ENCODE data around the gene GRM4.
"Not testable (repeated sequence)": the region's sequence is repeated elsewhere in the genome, so short reads cannot be mapped to it uniquely, and the experiment has no call there.

Gene GRM4

GRCh38 chr6:34061348-34061747, 84.5 kb downstream of the GRM4 start:
- DNase-seq = no peak

- DNase-seq = no peak
Observed at GRCh38 chr6:34059914-34060313, 86.0 kb downstream of the GRM4 start.

- no peak for DNase-seq
Observed at GRCh38 chr6:34059136-34059731, 86.7 kb downstream of the GRM4 start.

DNA sequence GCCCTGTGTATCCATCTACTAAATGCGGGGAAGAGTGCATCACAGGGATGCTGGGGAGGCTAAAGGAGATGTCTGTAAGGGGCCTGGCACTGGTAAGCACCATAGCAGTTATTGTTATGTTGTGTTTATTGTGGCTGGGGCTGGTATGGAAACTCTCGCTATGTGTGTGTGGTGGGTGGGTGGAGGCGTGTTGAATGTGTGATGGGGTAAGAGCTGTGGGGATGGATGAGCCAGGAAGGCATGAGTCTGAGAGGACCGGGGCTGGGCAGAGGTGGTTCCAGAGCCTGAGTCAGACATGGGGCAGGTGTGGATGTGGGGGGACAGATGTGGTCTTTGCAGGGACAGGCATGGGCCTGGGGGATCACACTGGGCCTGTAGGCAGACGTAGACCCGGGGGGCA, 88.1 kb downstream of the GRM4 start:
- DNase-seq = no peak

DNA sequence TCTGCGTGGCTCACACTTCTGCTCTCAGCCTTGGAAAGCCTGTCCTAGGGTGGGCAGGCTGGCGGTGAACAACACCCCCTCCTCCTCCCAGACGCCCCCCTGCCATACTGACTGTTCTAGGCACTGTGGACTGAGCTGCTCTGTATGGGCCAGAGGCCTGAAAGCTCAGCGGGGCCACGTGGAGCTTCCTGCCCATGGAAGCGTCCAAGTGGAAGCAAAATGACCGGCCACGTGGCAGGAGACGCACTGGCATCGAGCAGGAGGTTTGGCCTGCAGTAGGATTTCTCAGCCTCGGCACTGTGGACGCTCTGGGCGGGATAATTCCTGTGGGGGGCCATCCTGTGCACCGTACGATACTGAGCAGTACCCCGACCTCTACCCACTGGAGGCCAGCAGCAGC, 88.7 kb downstream of the GRM4 start:
- DNase-seq = no peak

DNA sequence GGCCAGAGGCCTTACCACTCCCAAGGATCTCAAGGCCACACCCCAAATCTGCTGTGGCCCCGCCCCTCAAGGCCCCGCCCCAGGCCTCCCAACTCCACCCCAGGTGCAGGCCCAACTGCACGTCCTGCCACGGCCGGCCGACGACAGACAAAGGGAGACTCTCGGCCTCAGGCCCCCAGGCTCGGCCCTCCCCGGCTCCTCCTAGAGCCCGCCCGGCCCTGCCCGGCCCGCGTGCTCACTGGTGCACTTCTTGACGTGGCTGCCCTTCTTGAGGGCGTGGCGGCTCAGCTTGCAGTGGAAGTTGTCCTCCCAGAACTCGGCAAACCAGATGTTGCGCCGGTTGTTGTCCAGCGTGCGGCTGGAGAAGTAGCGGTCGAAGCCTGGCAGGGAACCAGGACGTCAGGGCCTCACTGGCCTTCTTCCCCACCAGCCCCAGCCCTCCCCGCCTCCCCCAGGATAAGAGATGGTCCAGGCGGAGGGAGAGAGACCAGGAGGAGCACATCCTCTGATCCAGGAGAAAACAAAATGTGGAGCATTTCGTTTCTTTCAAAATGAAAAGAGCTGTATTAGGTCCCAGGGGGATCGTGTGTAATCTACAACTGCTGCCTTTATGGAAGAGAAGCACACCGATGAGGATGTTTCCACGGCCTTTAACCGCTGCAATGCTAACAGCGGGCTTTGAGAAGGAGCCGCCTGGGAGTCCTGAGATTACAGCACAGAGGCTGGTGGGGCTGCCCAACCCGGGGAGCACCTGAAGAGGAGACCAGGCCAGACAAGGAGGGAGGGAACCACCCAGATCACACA, 89.4 kb downstream of the GRM4 start:
- DNase-seq = no peak

DNA sequence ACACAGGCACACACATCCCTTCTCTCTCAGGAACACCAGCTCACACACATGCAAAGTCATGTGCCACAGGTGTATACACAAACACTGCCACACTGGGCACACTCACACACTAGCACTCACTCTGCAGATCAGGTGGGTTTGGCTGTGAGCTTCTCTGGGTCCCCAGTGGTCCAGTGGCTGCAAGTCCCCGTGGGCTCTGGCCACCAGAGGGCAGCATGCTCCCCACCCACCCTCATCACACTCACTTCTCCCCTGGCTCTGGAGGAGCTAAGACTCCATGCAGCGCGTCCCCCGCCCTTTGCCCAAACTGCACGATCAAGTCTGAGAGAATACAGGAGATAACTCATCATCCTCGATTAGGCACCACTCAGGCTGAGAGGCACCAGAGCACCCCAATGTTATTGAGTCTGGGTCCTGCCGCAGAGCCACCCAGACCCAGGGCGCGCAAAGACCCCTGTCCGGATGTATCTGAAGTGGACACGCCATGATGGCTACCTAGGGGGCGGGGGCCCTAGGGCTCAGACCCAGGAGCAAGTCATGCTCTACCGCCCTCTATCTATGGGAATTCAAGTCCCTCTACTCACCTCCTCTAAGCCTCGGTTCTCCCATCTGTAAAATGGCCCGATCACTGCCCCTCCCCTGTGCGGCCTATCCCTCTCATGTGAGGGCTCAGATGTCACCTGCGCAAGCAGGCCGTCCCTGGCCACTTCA, 90.5 kb downstream of the GRM4 start:
- peak; percentile 75 for DNase-seq

- no peak for DNase-seq
Observed at GRCh38 chr6:34053721-34054120, 92.2 kb downstream of the GRM4 start.

GRCh38 chr6:34052918-34053608, 92.8 kb downstream of the GRM4 start:
- no peak for DNase-seq

DNA sequence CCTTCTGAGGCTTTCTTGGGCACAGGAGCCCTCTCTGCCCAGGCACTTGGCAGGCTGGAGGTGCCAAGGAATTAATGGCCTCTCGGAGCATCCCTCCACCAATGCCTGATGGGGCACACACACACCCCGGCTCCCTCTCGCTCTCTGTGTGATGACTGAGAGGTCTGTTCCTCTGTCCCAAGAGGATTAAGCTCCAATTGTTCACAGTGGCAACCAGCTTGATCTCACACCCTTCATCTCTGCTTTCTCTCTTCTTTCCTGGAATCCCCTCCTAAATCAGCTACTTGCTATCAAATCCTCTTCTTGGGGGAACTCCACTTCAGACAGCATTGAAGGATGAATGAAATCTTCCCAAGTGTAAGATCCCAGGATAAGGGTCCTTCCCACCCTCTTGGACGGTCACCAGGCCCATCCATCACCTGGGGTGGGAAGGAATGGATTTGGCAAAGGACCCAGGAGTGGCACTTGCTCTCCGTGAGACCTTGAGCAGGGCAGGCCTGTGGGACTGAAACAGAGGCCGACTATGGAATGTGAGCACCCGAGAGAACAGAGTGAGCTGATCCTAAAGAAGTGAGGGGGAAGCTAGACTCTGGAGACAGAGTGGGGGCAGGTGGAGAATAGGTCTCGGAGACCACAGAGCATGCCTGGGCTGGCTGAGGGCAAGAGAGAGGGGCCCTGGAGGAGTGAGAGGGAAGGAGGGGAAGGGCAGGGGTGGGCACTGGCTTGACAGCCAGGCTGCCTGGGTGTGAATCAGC, 93.6 kb downstream of the GRM4 start:
- no peak for DNase-seq

DNA sequence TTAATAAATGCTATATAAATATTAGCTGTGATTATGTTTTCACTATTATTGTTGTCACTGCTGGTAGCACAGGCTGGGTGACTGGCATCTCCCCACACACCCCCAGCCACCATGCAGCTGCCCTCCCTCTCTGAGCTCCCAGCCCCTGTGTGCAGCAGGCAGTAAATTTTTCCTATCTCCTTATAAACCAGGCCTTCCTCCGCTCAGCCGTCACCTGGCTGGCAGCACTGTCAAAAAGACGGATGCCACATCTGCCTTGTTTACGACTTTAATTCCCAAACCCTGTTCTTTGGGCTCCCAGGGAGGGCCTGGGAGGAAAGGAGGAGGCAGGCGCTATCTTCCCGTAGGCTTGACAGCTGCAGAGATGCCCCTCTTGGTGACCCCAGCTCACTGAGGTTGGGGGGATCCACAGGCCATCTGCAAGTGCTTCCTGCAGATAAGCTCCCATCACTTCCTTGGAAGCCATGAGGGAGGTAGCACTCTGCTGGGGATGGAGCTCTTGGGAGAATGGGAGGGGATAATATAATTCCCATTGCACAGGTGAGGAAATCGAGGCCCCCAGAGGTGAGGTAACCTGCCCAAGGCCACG, 94.5 kb downstream of the GRM4 start:
- no peak for DNase-seq

- no peak for DNase-seq
Observed at GRCh38 chr6:34050691-34051090, 95.2 kb downstream of the GRM4 start.

DNA sequence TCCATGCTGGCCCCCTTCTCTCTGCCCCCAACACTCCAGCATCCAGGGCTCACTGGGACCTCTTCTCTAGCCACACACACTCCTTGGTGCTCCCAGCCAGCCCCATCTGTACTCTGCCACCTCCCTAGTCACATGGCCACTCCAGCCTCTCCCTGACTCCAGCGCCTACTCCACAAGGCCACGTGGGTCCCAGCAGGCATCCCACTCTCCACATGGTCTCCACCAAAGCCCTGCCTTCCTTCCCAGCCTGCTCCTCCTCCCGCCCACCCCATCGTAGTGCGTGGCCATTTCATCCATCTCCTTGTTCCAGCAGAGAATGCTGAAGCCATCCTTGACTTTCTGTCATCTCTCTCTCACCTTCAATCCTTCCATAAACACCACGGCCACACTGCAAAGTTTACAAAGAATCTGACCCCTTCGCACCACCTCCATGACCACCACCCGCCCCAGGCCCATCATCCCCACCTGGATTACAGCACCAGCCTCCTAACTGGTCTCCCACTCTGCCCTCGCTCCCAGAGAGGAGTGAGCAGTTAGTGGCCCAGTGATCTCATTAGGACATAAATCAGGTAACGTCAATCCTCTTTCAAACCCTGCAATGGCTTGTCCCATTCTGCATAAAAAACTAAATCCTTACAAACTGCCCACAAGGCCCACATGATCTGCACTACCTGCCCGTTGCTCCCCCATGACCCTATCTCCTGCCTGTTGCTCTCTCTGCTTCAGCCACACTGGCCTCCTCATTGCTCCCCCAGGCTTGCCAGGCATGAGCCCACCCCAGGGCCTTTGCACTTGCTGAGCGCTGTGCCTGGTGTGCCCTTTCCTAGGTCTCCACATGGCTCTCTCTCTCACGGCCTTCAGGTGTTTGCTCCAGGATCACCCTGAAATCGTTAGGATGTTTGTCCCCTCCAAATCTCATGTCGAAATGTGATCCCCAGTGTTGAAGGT, 96.2 kb downstream of the GRM4 start:
- no peak for DNase-seq

DNA sequence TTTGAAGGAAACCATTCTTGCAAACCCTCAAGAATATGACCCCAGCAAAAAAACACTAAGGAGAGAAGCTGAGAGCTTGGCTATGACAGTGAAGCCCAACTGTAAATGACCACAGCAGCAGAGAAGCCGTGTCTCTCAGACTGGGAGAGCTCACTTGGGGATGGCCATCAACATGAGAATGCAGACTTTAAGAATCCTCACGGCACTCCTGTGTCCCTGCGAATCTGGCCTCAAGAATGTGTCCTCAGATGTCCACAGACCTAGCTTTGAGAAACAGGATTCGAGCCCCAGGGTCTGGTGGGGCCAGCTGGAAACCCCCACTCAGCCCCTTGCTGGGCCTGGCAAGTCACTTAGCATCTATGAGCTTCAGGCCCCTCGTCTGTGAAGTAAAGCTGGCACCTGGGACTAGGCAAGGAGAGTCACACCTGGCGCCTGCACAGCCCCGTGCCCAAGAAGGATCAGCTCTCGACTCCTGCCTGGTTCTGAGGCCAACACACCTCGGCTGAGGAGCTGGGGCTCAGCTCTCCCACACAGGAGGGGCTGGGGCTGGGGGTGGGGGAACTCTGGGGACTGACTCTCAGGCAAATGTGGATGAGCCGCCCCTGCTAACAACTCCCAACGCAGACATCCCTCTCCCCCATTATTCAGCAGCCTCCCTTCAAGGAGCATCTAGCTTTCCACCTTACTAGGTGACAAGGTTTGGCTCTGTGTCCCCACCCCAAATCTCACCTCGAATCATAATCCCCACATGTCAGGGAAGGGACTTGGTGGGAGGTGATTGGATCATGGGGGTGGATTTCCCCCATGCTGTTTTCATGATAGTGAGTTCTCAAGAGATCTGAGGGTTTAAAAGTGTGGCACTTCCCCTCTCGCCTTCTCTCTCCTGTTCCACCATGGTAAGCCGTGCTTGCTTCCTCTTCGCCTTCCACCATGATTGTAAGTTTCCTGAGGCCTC, 97.7 kb downstream of the GRM4 start:
- DNase-seq = no peak

DNA sequence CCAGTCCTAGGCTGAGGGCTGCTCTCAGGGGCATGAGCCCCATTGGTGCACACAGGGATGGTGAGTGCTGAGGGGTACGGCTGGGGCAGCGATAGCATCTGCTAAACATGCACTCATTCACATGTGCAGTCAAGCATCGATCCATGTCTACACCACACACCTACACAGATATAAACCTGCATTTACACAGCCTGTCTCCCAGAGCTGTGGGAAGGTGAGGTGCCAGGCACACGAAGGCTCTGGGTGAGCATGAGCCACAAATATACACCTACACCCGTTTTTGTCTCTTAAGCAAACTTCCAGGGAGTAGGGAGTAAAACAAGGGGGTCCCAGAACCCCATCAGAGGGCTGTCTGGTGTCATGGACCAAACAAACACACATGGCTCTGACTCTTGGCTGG, 99.3 kb downstream of the GRM4 start:
- no peak for DNase-seq

DNA sequence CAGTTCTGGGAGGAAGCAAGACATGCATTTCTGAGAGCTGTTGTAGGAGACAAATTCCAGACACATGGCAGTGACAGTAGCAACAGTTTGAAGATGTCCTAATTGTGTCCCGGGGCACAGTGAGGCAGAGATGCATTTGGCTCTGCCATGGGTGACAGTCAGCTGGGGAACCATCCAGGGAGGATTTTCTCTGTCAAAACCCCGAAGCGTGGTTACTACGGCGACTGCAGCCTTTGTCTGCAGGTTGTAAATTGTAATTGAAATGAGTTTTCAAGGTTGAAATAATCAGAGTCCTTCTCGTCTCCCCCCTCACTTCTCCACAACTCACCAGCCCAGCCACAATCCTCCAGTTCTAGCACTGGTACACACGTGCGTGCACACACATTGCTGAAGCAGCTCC, 100.1 kb downstream of the GRM4 start:
- no peak for DNase-seq

DNA sequence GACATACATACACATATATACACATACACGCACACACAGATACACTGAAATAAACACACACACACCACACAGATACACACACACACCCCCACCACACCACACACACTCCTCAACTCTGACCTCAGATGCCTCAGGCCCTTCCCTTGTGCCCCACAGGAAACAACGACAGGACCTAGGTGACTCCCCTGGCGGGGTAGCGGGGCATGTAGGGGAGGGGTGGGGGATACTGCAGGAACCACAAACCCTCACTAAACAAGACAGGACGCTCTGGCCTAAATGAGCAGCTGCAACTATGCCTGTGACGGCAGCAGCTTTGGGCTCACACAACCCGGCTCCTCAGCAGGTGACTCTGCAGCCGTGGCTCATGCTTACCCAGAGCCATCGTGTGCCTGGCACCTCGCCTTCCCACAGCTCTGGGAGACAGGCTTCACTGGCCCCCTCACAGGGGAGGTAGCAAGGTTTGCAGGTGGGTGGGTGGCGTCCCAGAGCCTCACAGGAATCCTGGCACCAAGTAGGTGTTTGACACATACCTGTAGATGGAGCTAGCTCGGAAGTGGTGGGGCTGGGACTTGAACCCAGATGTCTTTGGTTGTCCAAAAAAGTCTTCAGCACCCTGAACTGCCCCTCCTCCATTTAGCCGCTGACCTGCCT, 100.8 kb downstream of the GRM4 start:
- no peak for DNase-seq

DNA sequence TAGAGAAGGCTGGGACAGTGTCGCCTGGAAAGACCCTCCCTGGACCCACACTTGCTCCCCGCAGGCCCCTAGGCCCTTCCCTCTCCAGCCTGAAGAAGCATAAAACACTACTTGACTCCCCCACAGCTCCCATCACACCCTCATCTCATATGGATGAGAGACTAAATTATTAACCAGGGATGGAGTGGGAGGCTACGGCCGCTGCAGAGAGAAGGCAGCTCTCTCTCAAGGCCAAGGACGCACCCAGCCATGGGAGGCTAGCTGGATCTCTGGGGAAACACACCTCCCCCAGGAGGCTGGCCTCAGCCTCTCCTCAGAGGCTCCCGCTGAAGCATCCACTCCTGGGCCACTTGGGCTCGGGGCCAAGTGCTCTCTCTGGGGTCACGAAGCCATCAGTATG, 102.5 kb downstream of the GRM4 start:
- DNase-seq = no peak

DNA sequence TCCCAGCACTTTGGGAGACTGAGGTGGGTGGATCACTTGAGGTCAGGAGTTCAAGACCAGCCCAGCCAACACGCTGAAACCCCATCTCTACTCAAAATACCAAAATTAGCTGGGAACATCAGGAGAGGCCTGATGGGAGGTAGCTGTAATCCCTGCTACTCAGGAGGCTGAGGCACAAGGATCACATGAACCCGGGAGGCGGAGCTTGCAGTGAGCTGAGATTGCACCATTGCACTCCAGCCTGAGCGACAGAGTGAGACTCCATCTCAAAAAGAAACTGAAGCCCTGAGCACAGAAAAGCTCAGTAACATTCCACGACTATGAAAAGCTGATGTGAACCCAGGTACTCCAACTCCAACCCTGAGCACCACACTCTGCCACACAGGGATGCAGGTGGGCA, 103.9 kb downstream of the GRM4 start:
- DNase-seq = not testable (repeated sequence)
